SU-DHL-6 (cell line): ENCODE data around the gene LRRC26.

Experiments used
- H2AFZ ChIP-seq: fragments of 200-600 bp; sonication (generic); 2 replicates; pipeline ENCODE4 v1.6.1; 2014; ENCODE audit warnings: low read depth, mild to moderate bottlenecking, moderate library complexity, mixed read lengths, antibody characterized with exemption, low read length; ENCODE audit not compliant: severe bottlenecking
- H3F3A ChIP-seq: fragments of 200-600 bp; shearing (Covaris generic); 2 replicates; pipeline ENCODE4 v1.6.0; 2016; ENCODE audit warnings: antibody characterized with exemption, mild to moderate bottlenecking; ENCODE audit not compliant: insufficient read depth
- H3K27ac ChIP-seq: fragments of 200-600 bp; sonication (generic); 2 replicates; pipeline ENCODE4 v1.5.1; 2016; ENCODE audit warnings: low read depth, mild to moderate bottlenecking, low read length, moderate library complexity, mixed read lengths
- H3K27me3 ChIP-seq: fragments of 200-600 bp; sonication (generic), shearing (Covaris generic); 2 replicates; pipeline ENCODE4 v1.6.0; 2014; ENCODE audit warnings: mild to moderate bottlenecking, low read length
- H3K36me3 ChIP-seq: fragments of 200-600 bp; sonication (generic); 2 replicates; pipeline ENCODE4 v1.6.1; 2014; ENCODE audit warnings: mild to moderate bottlenecking, low read length, mixed read lengths
- H3K4me2 ChIP-seq: fragments of 300-600, 200-600 bp; shearing (Covaris generic), sonication (generic); 2 replicates; pipeline ENCODE4 v1.6.0; 2014; ENCODE audit warnings: low read length, low read depth, mild to moderate bottlenecking; ENCODE audit not compliant: poor library complexity, severe bottlenecking
- H3K4me3 ChIP-seq: fragments of 200-600 bp; sonication (generic); 2 replicates; pipeline ENCODE4 v1.5.1; 2014; ENCODE audit warnings: antibody characterized with exemption, low read length, mild to moderate bottlenecking, mixed read lengths; ENCODE audit not compliant: insufficient read depth, poor library complexity, severe bottlenecking
- H3K79me2 ChIP-seq: fragments of 200-600 bp; sonication (generic); 2 replicates; pipeline ENCODE4 v1.6.1; 2014; ENCODE audit warnings: mild to moderate bottlenecking, low read length, moderate library complexity; ENCODE audit not compliant: insufficient read depth
- H3K9ac ChIP-seq: fragments of 200-600 bp; sonication (generic); 2 replicates; pipeline ENCODE4 v1.7.0; 2014; ENCODE audit warnings: mild to moderate bottlenecking, low read length
- H3K9me2 ChIP-seq: fragments of 200-600 bp; sonication (generic); replicated peaks from 2 replicates; pipeline ENCODE4 v1.6.1; 2014; ENCODE audit warnings: low read length; ENCODE audit not compliant: insufficient read depth
- H3K9me3 ChIP-seq: fragments of 200-600 bp; sonication (generic); 2 replicates; pipeline ENCODE4 v1.6.1; 2014; ENCODE audit warnings: low read length, mixed read lengths; ENCODE audit not compliant: insufficient read depth
- H4K20me1 ChIP-seq: fragments of 200-600 bp; sonication (generic); 2 replicates; pipeline ENCODE4 v1.6.1; 2014; ENCODE audit warnings: low read depth, mild to moderate bottlenecking, antibody characterized with exemption, low read length, moderate library complexity, mixed read lengths
- CTCF ChIP-seq: fragments of 200-600 bp; sonication (generic); IDR thresholded peaks from one replicate; pipeline ENCODE4 v1.5.1; 2017; ENCODE audit warnings: antibody characterized with exemption, mild to moderate bottlenecking, low read length, moderate library complexity; ENCODE audit not compliant: insufficient read depth, poor library complexity, severe bottlenecking
- EZH2phosphoT487 ChIP-seq: fragments of 200-600 bp; sonication (generic), shearing (Covaris generic); conservative IDR thresholded peaks from 2 replicates; pipeline ENCODE4 v1.6.1; 2018; ENCODE audit warnings: mild to moderate bottlenecking, antibody characterized with exemption, low read length, moderate library complexity, mixed read lengths

Gene LRRC26

DNA sequence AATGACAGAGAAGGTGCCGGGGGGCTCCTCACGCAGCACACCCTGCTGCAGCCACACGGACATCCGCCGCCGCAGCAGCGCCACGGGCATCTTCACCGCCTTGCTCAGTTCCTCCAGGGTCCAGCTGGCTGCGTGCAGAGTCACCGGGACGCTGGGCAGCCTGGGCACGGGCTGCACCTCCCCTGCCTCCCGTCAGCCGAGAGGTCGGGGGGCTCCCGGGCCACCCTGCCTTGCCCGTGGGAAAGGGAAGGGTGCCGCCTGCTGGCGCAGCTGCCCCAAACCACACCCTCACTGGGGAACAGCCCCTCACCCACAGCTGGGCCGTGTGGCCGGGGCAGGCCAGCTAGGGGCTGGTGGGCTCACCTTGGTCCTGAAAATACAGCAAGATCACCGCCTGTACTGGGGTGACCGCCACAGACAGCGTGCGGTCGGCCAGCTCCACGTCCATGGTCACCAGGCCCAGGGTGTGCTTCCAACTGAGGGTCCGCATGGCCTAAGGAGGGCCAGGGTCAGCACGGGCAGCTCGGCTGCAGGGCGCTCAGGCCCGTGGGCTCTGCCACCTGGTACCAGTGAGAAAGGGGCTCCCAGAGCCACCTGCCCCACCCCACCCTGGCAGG lies 5.6 kb upstream of the LRRC26 start:
- Histone ChIP-seq H3K27ac (no peak overlapping the region), H3K27me3 (no peaks in the 10 kb centered on the region), H2AFZ (no peak overlapping the region), H3K9ac (no peak overlapping the region), H3K4me2 (peak overlapping the region; percentile 7), H3K36me3 (no peaks in the 10 kb centered on the region), H3K4me3 (no peak overlapping the region), H4K20me1 (no peaks in the 10 kb centered on the region), H3F3A (no peaks in the 10 kb centered on the region), H3K9me3 (no peaks in the 10 kb centered on the region), H3K79me2 (no peaks in the 10 kb centered on the region), H3K9me2 (no peaks in the 10 kb centered on the region)
- TF ChIP-seq CTCF (no peak), EZH2phosphoT487 (no peak)

GRCh38 chr9:137174722-137175293 lies 5.0 kb upstream of the LRRC26 start:
- Histone ChIP-seq H2AFZ (no peak overlapping the region), H3K27ac (no peak overlapping the region), H4K20me1 (no peaks in the 10 kb centered on the region), H3K79me2 (no peaks in the 10 kb centered on the region), H3F3A (no peaks in the 10 kb centered on the region), H3K4me2 (peak overlapping the region; percentile 7), H3K9me2 (no peaks in the 10 kb centered on the region), H3K36me3 (no peaks in the 10 kb centered on the region), H3K27me3 (no peaks in the 10 kb centered on the region), H3K4me3 (no peak overlapping the region), H3K9ac (no peak overlapping the region), H3K9me3 (no peaks in the 10 kb centered on the region)
- TF ChIP-seq CTCF (no peak), EZH2phosphoT487 (no peak)

DNA sequence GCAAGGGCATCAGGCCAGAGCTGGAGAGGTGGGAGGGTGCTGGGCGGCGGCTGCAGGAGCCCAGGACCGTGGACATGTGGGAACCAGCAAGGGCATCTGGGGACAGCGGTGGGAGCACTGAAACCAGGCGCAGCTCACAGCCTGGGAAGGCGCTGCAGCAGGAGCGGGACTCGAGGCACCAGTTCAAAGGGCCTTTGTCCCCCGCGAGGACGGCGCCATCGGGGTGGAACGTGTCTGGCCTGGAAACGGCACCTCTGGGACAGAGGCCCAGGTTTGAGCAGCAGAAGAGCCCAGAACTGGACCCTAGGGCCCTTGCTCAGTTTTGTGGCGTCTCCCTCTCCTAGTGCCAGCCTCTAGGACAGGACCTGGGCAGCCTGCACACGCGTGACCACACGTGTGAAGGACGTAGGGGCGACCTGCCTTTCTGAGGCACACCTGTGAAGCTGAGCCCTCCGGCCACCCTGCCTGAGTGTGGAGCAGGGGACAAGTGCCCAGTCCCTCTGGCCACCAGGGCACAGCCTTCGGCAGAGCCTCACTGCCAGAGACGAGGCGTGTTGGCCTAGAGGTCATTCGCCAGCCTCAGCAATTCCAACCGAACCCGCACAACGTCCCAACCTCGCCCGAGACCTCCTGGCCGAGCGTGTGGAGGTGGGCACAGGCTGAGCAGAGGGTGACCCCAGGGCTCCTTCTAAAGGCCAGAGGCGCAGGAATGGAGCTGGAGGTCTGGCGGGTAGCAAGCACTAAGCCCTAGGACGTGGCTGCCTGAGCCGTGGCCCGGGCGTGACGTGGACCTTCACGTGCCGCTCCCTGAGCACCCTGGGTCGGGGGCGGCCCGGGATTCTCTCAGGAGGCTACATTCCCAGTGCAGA lies 4.2 kb upstream of the LRRC26 start:
- H3K4me2 ChIP-seq, result no peak overlapping the region
- no peak for TF ChIP-seq EZH2phosphoT487
- no peak for TF ChIP-seq CTCF
- H3K27me3 ChIP-seq, result no peaks in the 10 kb centered on the region
- H3K36me3 ChIP-seq, result no peaks in the 10 kb centered on the region
- no peaks in the 10 kb centered on the region for H3F3A ChIP-seq
- no peaks in the 10 kb centered on the region for H3K9me3 ChIP-seq
- no peaks in the 10 kb centered on the region for H4K20me1 ChIP-seq
- no peaks in the 10 kb centered on the region for H3K9me2 ChIP-seq
- H3K4me3 ChIP-seq, result no peak overlapping the region
- no peaks in the 10 kb centered on the region for H3K79me2 ChIP-seq
- no peak overlapping the region for H3K9ac ChIP-seq
- no peak overlapping the region for H2AFZ ChIP-seq
- no peak overlapping the region for H3K27ac ChIP-seq
